Measurements from ENCODE around the gene UBE2A.

Gene UBE2A

GRCh38 chrX:119604766-119605463 lies 30.6 kb downstream of the UBE2A start:
- H3K9me3 ChIP-seq (ENCODE audit: control insufficient read depth, insufficient read depth, low read depth, low read length), result no peaks in the 10 kb centered on the region
- ChIA-PET CTCF (interaction anchor here (0.7 to 1.2 kb wide), 3 partner anchors 21 to 275 kb away, joined by 3 to 7 read pairs (median 4); no protein-coding TSS in a partner anchor), POLR2A (interaction anchor here (0.7 to 2.7 kb wide), 8 partner anchors 8 to 153 kb away, joined by 3 to 19 read pairs (median 4); partner anchors contain the start of genes SEPTIN6, SOWAHD and UBE2A)
- H3K4me1 ChIP-seq (ENCODE audit: control insufficient read depth, insufficient read depth, low read length), result no peaks in the 10 kb centered on the region
- no peak for TF ChIP-seq ZNF132 (tag by site-specific recombination; IDR thresholded peaks at IDR 0.05; ENCODE audit: borderline replicate concordance)
- TF ChIP-seq ZBTB11 (tag by site-specific recombination; conservative IDR thresholded peaks at IDR 0.05; ENCODE audit: low read depth), result no peak
- TF ChIP-seq PRDM10 (tag by site-specific recombination; IDR thresholded peaks at IDR 0.05), result 0 out of 2 replicates have a peak, but pooled peaks have one; percentile 3
- 0 out of 2 replicates have a peak, but pooled peaks have one; percentile 16 for TF ChIP-seq ZNF335 (tag by site-specific recombination; conservative IDR thresholded peaks at IDR 0.05)
- no peak for TF ChIP-seq ZNF121 (tag by site-specific recombination; IDR thresholded peaks at IDR 0.05)
- peak; percentile 48 for TF ChIP-seq PATZ1 (tag by site-specific recombination; IDR thresholded peaks at IDR 0.05)
- TF ChIP-seq IKZF3 (tag by site-specific recombination; IDR thresholded peaks at IDR 0.05), result no peak
- no peak for TF ChIP-seq ZNF785 (tag by site-specific recombination; IDR thresholded peaks at IDR 0.05)
- peak; percentile 87 for TF ChIP-seq ZNF398 (tag by site-specific recombination; IDR thresholded peaks at IDR 0.05)
- no peak for TF ChIP-seq WT1 (tag by site-specific recombination; IDR thresholded peaks at IDR 0.05)
- TF ChIP-seq ZSCAN4 (tag by site-specific recombination; IDR thresholded peaks at IDR 0.05), result 0 out of 2 replicates have a peak, but pooled peaks have one; percentile 18
- 0 out of 2 replicates have a peak, but pooled peaks have one; percentile 18 for TF ChIP-seq ZNF629 (tag by site-specific recombination; IDR thresholded peaks at IDR 0.05)
- TF ChIP-seq ZNF341 (tag by site-specific recombination; IDR thresholded peaks at IDR 0.05; ENCODE audit: low read depth), result peak; percentile 8
- no peak for TF ChIP-seq BCL6B (tag by site-specific recombination; IDR thresholded peaks at IDR 0.05)
- no peak for TF ChIP-seq ZNF416 (tag by site-specific recombination; IDR thresholded peaks at IDR 0.05)
- H3K4me3 ChIP-seq (ENCODE audit: low read depth, low read length), result peak overlapping the region; percentile 69
- H3K36me3 ChIP-seq (ENCODE audit: control insufficient read depth in 2 of 2, insufficient read depth in 1 of 2, low read length in 2 of 2), result peaks cover 17 to 20% of the 10 kb centered on the region in 2 experiments; a peak in 2 of 3 replicates
- H3K27ac ChIP-seq (ENCODE audit: extremely low read depth, low read depth, low read length), result peak overlapping the region; percentile 60; the same call in 1 of the 2 replicates
